Measurements from ENCODE around the gene SHISAL1.

Gene SHISAL1

GRCh38 chr22:44338177-44338810 is 25.5 kb upstream of the SHISAL1 start:
- Histone ChIP-seq H3K9ac (ENCODE audit: low read length) (no peak overlapping the region), H3K27ac (ENCODE audit: low read depth, low read length, poor library complexity, severe bottlenecking) (no peak overlapping the region), H3K4me1 (ENCODE audit: insufficient read depth, low read length, severe bottlenecking) (no peaks in the 10 kb centered on the region), H3K4me2 (ENCODE audit: low read length) (no peak overlapping the region), H3F3A (ENCODE audit: insufficient read depth, low read length) (no peaks in the 10 kb centered on the region), H4K20me1 (ENCODE audit: insufficient read depth, low read length) (no peaks in the 10 kb centered on the region), H2AFZ (ENCODE audit: low read length) (no peak overlapping the region), H3K27me3 (ENCODE audit: insufficient read depth, low read length) (no peaks in the 10 kb centered on the region), H3K79me2 (ENCODE audit: insufficient read depth, low read length) (no peaks in the 10 kb centered on the region), H3K36me3 (ENCODE audit: insufficient read depth, low read length) (no peaks in the 10 kb centered on the region), H3K9me3 (ENCODE audit: low read length) (no peaks in the 10 kb centered on the region), H3K9me2 (ENCODE audit: low read depth, low read length) (no peaks in the 10 kb centered on the region), H3K4me3 (ENCODE audit: low read depth, low read length, poor library complexity, severe bottlenecking) (no peak overlapping the region)
- TF ChIP-seq CTCF (IDR thresholded peaks at IDR 0.05; ENCODE audit: low read length) (no peak), EZH2 (IDR thresholded peaks at IDR 0.05; ENCODE audit: borderline replicate concordance, low read length) (no peak)

- Histone ChIP-seq H3K9ac (ENCODE audit: low read length) (no peak overlapping the region), H3F3A (ENCODE audit: insufficient read depth, low read length) (no peaks in the 10 kb centered on the region), H3K9me2 (ENCODE audit: low read depth, low read length) (no peaks in the 10 kb centered on the region), H4K20me1 (ENCODE audit: insufficient read depth, low read length) (no peaks in the 10 kb centered on the region), H3K79me2 (ENCODE audit: insufficient read depth, low read length) (no peaks in the 10 kb centered on the region), H3K4me3 (ENCODE audit: low read depth, low read length, poor library complexity, severe bottlenecking) (no peak overlapping the region), H3K27ac (ENCODE audit: low read depth, low read length, poor library complexity, severe bottlenecking) (no peak overlapping the region), H2AFZ (ENCODE audit: low read length) (no peak overlapping the region), H3K4me1 (ENCODE audit: insufficient read depth, low read length, severe bottlenecking) (no peaks in the 10 kb centered on the region), H3K9me3 (ENCODE audit: low read length) (no peaks in the 10 kb centered on the region), H3K27me3 (ENCODE audit: insufficient read depth, low read length) (no peaks in the 10 kb centered on the region), H3K36me3 (ENCODE audit: insufficient read depth, low read length) (no peaks in the 10 kb centered on the region), H3K4me2 (ENCODE audit: low read length) (no peak overlapping the region)
- no peak for TF ChIP-seq CTCF (IDR thresholded peaks at IDR 0.05; ENCODE audit: low read length)
- TF ChIP-seq EZH2 (IDR thresholded peaks at IDR 0.05; ENCODE audit: borderline replicate concordance, low read length) = no peak
Measured at GRCh38 chr22:44337678-44338004, 24.9 kb upstream of the SHISAL1 start.

GRCh38 chr22:44336962-44337677 is 24.4 kb upstream of the SHISAL1 start:
- no peak overlapping the region for H3K4me3 ChIP-seq (ENCODE audit: low read depth, low read length, poor library complexity, severe bottlenecking)
- H3K36me3 ChIP-seq (ENCODE audit: insufficient read depth, low read length) = no peaks in the 10 kb centered on the region
- H3K9me3 ChIP-seq (ENCODE audit: low read length) = no peaks in the 10 kb centered on the region
- H2AFZ ChIP-seq (ENCODE audit: low read length) = no peak overlapping the region
- H3K79me2 ChIP-seq (ENCODE audit: insufficient read depth, low read length) = no peaks in the 10 kb centered on the region
- no peaks in the 10 kb centered on the region for H3K4me1 ChIP-seq (ENCODE audit: insufficient read depth, low read length, severe bottlenecking)
- H4K20me1 ChIP-seq (ENCODE audit: insufficient read depth, low read length) = no peaks in the 10 kb centered on the region
- H3K9ac ChIP-seq (ENCODE audit: low read length) = no peak overlapping the region
- H3K9me2 ChIP-seq (ENCODE audit: low read depth, low read length) = no peaks in the 10 kb centered on the region
- H3K4me2 ChIP-seq (ENCODE audit: low read length) = no peak overlapping the region
- TF ChIP-seq CTCF (IDR thresholded peaks at IDR 0.05; ENCODE audit: low read length) (no peak), EZH2 (IDR thresholded peaks at IDR 0.05; ENCODE audit: borderline replicate concordance, low read length) (no peak)
- H3F3A ChIP-seq (ENCODE audit: insufficient read depth, low read length) = no peaks in the 10 kb centered on the region
- no peak overlapping the region for H3K27ac ChIP-seq (ENCODE audit: low read depth, low read length, poor library complexity, severe bottlenecking)
- no peaks in the 10 kb centered on the region for H3K27me3 ChIP-seq (ENCODE audit: insufficient read depth, low read length)
